GM12878 (cell line): Measurements from ENCODE around the gene EXOSC10. TPM values are rescaled to one million over a fixed set of nuclear protein-coding genes. Genes with fewer than 3 reads are reported as not detected.

ENCODE experiments used
- ATAC-seq: fragments of 200-7000 bp; cut with Tn5 transposase; 3 replicates; pipeline ENCODE4 v1.9.1; 2020; ENCODE audit warnings: mild to moderate bottlenecking, moderate library complexity
- BruUV-seq: library from RNA; stranded (reverse); fragments of 400-500 nt; replicated peaks from 2 replicates; lab custom pipeline; 2021; lab: Mats Ljungman, UMichigan
- CTCF ChIA-PET: fragments of 300-600 bp; sonication (Branson Sonifier 250); formaldehyde crosslinking; extraction: SDS; loops from one replicate; lab custom pipeline; 2021; ENCODE audit warnings: inconsistent platforms; lab: Yijun Ruan, JAX
- POLR2A ChIA-PET: fragments of 350-600 bp; formaldehyde crosslinking; extraction: SDS; loops from one replicate; lab custom pipeline; 2021; ENCODE audit warnings: inconsistent platforms; lab: Charles Lee
- RAD21 ChIA-PET: fragments of 300-600 bp; sonication (Branson Sonifier 250); formaldehyde crosslinking; loops from one replicate; lab custom pipeline; 2023; ENCODE audit warnings: antibody characterized with exemption; ENCODE audit not compliant: unreplicated experiment; lab: Charles Lee
- SMC1A ChIA-PET: fragments of 300-600 bp; sonication (Branson Sonifier 250); formaldehyde crosslinking; loops from one replicate; lab custom pipeline; 2023; ENCODE audit not compliant: unreplicated experiment, uncharacterized antibody; lab: Charles Lee
- DNase-seq: peaks from one replicate; pipeline ENCODE4 v3.0.0-alpha.2; 2011; ENCODE audit warnings: low read depth, low spot score
- FAIRE-seq: peaks from 3 replicates; lab custom pipeline; 2011; peaks lifted over from hg19 to GRCh38; lab: Jason Lieb, UNC
- H2AFZ ChIP-seq: 2 replicates; pipeline ENCODE4 v1.6.0; 2011; ENCODE audit warnings: low read depth, low read length, control low read depth; ENCODE audit not compliant: control insufficient read depth
- H3K27ac ChIP-seq: 2 replicates; pipeline ENCODE4 v1.5.1; 2011; ENCODE audit warnings: control low read depth; ENCODE audit not compliant: control insufficient read depth, insufficient read depth
- H3K27me3 ChIP-seq, 2 experiments: replicated peaks in 1 of 2; 2 replicates each; pipeline versions ENCODE4 v1.6.0 to v1.6.1; 2011; ENCODE audit warnings: low read length in 1 of 2; ENCODE audit not compliant: control insufficient read depth in 2 of 2, insufficient read depth in 2 of 2
- H3K36me3 ChIP-seq, 2 experiments: 2 replicates each; pipeline ENCODE4 v1.5.1; 2011; ENCODE audit warnings: low read length in 1 of 2; ENCODE audit not compliant: control insufficient read depth in 2 of 2, insufficient read depth in 2 of 2
- H3K4me1 ChIP-seq: 2 replicates; pipeline ENCODE4 v1.6.1; 2011; ENCODE audit warnings: mild to moderate bottlenecking, low read length, moderate library complexity, mixed read lengths; ENCODE audit not compliant: control insufficient read depth, insufficient read depth
- H3K4me2 ChIP-seq: 2 replicates; pipeline ENCODE4 v1.6.0; 2011; ENCODE audit warnings: control low read depth; ENCODE audit not compliant: control insufficient read depth, insufficient read depth
- H3K4me3 ChIP-seq: fragments of 200-600 bp; sonication (generic); 2 replicates; pipeline ENCODE4 v1.5.1; 2016
- H3K79me2 ChIP-seq: 2 replicates; pipeline ENCODE4 v1.6.0; 2011; ENCODE audit warnings: low read length; ENCODE audit not compliant: control insufficient read depth, insufficient read depth
- H3K9ac ChIP-seq: 2 replicates; pipeline ENCODE4 v1.8.0; 2011; ENCODE audit warnings: low read length, control low read depth, mixed read lengths; ENCODE audit not compliant: control insufficient read depth, insufficient read depth
- H3K9me3 ChIP-seq: replicated peaks from 3 replicates; pipeline ENCODE4 v1.5.1; 2011; ENCODE audit warnings: mild to moderate bottlenecking, low read length; ENCODE audit not compliant: control insufficient read depth, insufficient read depth
- H4K20me1 ChIP-seq: 2 replicates; pipeline ENCODE4 v1.6.0; 2011; ENCODE audit not compliant: control insufficient read depth, insufficient read depth
- ATF2 ChIP-seq: IDR thresholded peaks from 2 replicates; pipeline ENCODE4 v1.6.1; 2012; ENCODE audit warnings: low read length, inconsistent platforms
- BHLHE40 ChIP-seq, 2 experiments: fragments of 450-650 bp in 1 of 2; IDR thresholded peaks; 2 replicates each; pipeline ENCODE4 v1.6.1; 2011 to 2017; ENCODE audit warnings: low read depth in 2 of 2, borderline replicate concordance in 1 of 2, improper control_type of control experiment in 1 of 2, low read length in 1 of 2, mild to moderate bottlenecking in 1 of 2
- EGR1 ChIP-seq, 2 experiments: IDR thresholded peaks; 1 replicate in 1 of 2; 2 replicates in 1 of 2; pipeline ENCODE4 v1.6.1; 2011 to 2012; ENCODE audit warnings: low read depth in 2 of 2, low read length in 2 of 2, borderline replicate concordance in 1 of 2, mild to moderate bottlenecking in 1 of 2, moderate library complexity in 1 of 2
- HDAC2 ChIP-seq: fragments of 200-600 bp; sonication (generic); IDR thresholded peaks from 2 replicates; pipeline ENCODE4 v1.6.1; 2017
- MEF2B ChIP-seq: fragments of 450-650 bp; IDR thresholded peaks from 2 replicates; pipeline ENCODE4 v1.6.1; 2018; ENCODE audit warnings: mild to moderate bottlenecking, moderate library complexity; ENCODE audit not compliant: partially characterized antibody, poor library complexity, severe bottlenecking
- NBN ChIP-seq: fragments of 450-650 bp; IDR thresholded peaks from 2 replicates; pipeline ENCODE4 v1.6.1; 2016
- SMAD5 ChIP-seq: IDR thresholded peaks from 2 replicates; pipeline ENCODE4 v1.6.1; 2016; ENCODE audit warnings: antibody characterized with exemption, low read depth
- TCF3 ChIP-seq: IDR thresholded peaks from 2 replicates; pipeline ENCODE4 v1.6.1; 2012; ENCODE audit warnings: low read depth, mild to moderate bottlenecking, low read length, borderline replicate concordance; ENCODE audit not compliant: insufficient read depth
- ZBED1 ChIP-seq: IDR thresholded peaks from 2 replicates; pipeline ENCODE4 v1.6.1; 2016; ENCODE audit warnings: borderline replicate concordance
- WGBS: methylation state at CpG from one replicate; pipeline ENCODE4 v1.1.6; 2016; ENCODE audit warnings: low lambda C conversion rate; ENCODE audit not compliant: insufficient replicate concordance, insufficient coverage; ENCODE audit errors: missing lambda C conversion rate; 5-methylcytosine and 5-hydroxymethylcytosine counted together
- in situ Hi-C: fragments of 300-500 bp; cut with MboI; formaldehyde crosslinking; loops from 9 replicates; pipeline ENCODE4 v1.14.3; 2018; ENCODE audit warnings: mixed read lengths
- intact Hi-C: fragments of 100-400 bp; cut with micrococcal nuclease; formaldehyde crosslinking; loops from one replicate; pipeline ENCODE4 v1.14.2; 2022; ENCODE audit not compliant: unreplicated experiment
- polyA plus RNA-seq, 11 experiments: library from polyadenylated mRNA; depleted of rRNA in 4 of 11; unstranded in 6 of 11; stranded (reverse) in 5 of 11; fragments of >200 nt; fragmentation: Nextera tagmentation in 4 of 11; fragmentation: Illumina TruSeq in 1 of 11; extraction: Ambion mirVana in 4 of 11; extraction: Trizol in 1 of 11; gene quantifications; 1 replicate in 1 of 11; 2 replicates in 10 of 11; pipeline versions ENCODE4 v1.2.1 to v1.2.3, GENCODE V29; 2011 to 2016; ENCODE audit warnings: inconsistent platforms in 2 of 11, missing spikeins in 2 of 11, low read depth in 1 of 11
- total RNA-seq, 4 experiments: library from RNA; depleted of rRNA in 3 of 4; stranded (reverse); fragments of >200 nt in 3 of 4; fragmentation: Illumina TruSeq in 1 of 4; extraction: Trizol in 1 of 4; gene quantifications; 2 replicates each; pipeline versions ENCODE4 v1.2.1 to v1.2.3, GENCODE V29; 2013 to 2021
- TF ChIP-seq, protein P1 (sequence below): fragments of 450-650 bp; IDR thresholded peaks from 2 replicates; pipeline ENCODE4 v1.6.1; 2016; ENCODE audit warnings: mild to moderate bottlenecking, moderate library complexity, borderline replicate concordance

EXOSC10 gene
- total and polyA plus RNA-seq, 10 of the 15 experiments (the other 5 are each of a cell fraction or from before 2014, with no cell fraction given): 16.2 to 86.5 (median 66.4) TPM

- Histone ChIP-seq H3K79me2 (peaks cover 35% of the 10 kb centered on the region), H3K4me2 (peak overlapping the region; percentile 89; the same call in 1 of the 2 replicates), H4K20me1 (no peaks in the 10 kb centered on the region), H3K9ac (no peak overlapping the region), H2AFZ (no peak overlapping the region), H3K27me3 (no peaks in the 10 kb centered on the region), H3K36me3 (peaks cover 4% of the 10 kb centered on the region in 2 experiments; a peak in 3 of 4 replicates), H3K9me3 (no peaks in the 10 kb centered on the region), H3K4me3 (no peak overlapping the region), H3K27ac (no peak overlapping the region), H3K4me1 (peaks cover 20% of the 10 kb centered on the region)
- ATAC-seq (no peak), FAIRE-seq (no peak), DNase-seq (no peak)
- intact Hi-C loops: no loop called here
- no TSS peak for BruUV-seq
- ChIA-PET RAD21 (no interaction called here), SMC1A (interaction anchor here (3.5 kb wide), 1 partner anchor 20 kb away, joined by 17 read pairs; no protein-coding TSS in a partner anchor), POLR2A (no interaction called here), CTCF (interaction anchor here (0.6 to 2.3 kb wide), 5 partner anchors 15 to 597 kb away, joined by 3 to 10 read pairs (median 4); no protein-coding TSS in a partner anchor)
- no peak for TF ChIP-seq SMAD5
- 95% methylated on average over 14 of the region's 14 CpGs for WGBS
- in situ Hi-C loops: no loop called here
Observed at GRCh38 chr1:11058026-11058425, 41.6 kb downstream of the EXOSC10 start.

DNA sequence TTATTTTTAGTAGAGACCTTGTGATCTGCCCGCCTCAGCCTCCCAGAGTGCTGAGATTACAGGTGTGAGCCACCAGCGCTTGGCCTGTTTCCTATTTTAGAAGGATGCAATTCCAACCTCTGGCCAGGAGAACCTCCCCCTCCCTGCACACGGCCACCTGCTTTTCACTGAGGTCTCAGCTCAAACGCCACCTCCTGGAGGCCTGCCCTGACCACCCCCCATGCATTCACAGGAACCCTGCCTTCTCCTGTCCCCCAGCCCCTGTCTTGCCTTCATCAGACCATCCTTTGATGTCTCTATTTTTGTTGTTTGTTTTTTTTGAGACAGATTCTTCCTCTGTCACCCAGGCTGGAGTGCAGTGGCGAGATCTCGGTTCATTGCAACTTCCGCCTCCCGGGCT, 42.2 kb downstream of the EXOSC10 start:
- Histone ChIP-seq H2AFZ (no peak overlapping the region), H3K79me2 (peaks cover 35% of the 10 kb centered on the region), H3K36me3 (peaks cover 4% of the 10 kb centered on the region in 2 experiments; a peak in 3 of 4 replicates), H3K27ac (no peak overlapping the region), H3K4me1 (peaks cover 18% of the 10 kb centered on the region), H4K20me1 (no peaks in the 10 kb centered on the region), H3K27me3 (no peaks in the 10 kb centered on the region), H3K4me3 (no peak overlapping the region), H3K4me2 (no peak overlapping the region), H3K9me3 (no peaks in the 10 kb centered on the region), H3K9ac (no peak overlapping the region)
- POLR2A ChIA-PET: interaction anchor here (0.6 kb wide), 1 partner anchor 299 kb away, joined by 3 read pairs; no protein-coding TSS in a partner anchor
- ATAC-seq (no peak), FAIRE-seq (no peak), DNase-seq (no peak)
- in situ Hi-C loops: no loop called here
- SMC1A ChIA-PET: interaction anchor here (3.5 kb wide), 1 partner anchor 20 kb away, joined by 17 read pairs; no protein-coding TSS in a partner anchor
- RAD21 ChIA-PET: interaction anchor here (0.6 kb wide), 1 partner anchor 543 kb away, joined by 3 read pairs; no protein-coding TSS in a partner anchor
- CTCF ChIA-PET: interaction anchor here (0.9 to 2.3 kb wide), 3 partner anchors 15 to 68 kb away, joined by 3 to 10 read pairs (median 7); no protein-coding TSS in a partner anchor
- intact Hi-C loops: no loop called here
- WGBS: 84% methylated on average over 7 of the region's 8 CpGs
- BruUV-seq: no TSS peak
- TF ChIP-seq EGR1 (IDR thresholded peaks at IDR 0.05; ENCODE audit: borderline replicate concordance in 1 of 2, low read depth in 2 of 2, low read length in 2 of 2) (no peak), ATF2 (no peak), ZBED1 (no peak), HDAC2 (no peak), NBN (no peak), BHLHE40 (IDR thresholded peaks at IDR 0.05; ENCODE audit: borderline replicate concordance in 1 of 2, low read depth in 2 of 2, low read length in 1 of 2) (no peak), TCF3 (no peak), MEF2B (no peak)
- TF ChIP-seq, protein P1, sequence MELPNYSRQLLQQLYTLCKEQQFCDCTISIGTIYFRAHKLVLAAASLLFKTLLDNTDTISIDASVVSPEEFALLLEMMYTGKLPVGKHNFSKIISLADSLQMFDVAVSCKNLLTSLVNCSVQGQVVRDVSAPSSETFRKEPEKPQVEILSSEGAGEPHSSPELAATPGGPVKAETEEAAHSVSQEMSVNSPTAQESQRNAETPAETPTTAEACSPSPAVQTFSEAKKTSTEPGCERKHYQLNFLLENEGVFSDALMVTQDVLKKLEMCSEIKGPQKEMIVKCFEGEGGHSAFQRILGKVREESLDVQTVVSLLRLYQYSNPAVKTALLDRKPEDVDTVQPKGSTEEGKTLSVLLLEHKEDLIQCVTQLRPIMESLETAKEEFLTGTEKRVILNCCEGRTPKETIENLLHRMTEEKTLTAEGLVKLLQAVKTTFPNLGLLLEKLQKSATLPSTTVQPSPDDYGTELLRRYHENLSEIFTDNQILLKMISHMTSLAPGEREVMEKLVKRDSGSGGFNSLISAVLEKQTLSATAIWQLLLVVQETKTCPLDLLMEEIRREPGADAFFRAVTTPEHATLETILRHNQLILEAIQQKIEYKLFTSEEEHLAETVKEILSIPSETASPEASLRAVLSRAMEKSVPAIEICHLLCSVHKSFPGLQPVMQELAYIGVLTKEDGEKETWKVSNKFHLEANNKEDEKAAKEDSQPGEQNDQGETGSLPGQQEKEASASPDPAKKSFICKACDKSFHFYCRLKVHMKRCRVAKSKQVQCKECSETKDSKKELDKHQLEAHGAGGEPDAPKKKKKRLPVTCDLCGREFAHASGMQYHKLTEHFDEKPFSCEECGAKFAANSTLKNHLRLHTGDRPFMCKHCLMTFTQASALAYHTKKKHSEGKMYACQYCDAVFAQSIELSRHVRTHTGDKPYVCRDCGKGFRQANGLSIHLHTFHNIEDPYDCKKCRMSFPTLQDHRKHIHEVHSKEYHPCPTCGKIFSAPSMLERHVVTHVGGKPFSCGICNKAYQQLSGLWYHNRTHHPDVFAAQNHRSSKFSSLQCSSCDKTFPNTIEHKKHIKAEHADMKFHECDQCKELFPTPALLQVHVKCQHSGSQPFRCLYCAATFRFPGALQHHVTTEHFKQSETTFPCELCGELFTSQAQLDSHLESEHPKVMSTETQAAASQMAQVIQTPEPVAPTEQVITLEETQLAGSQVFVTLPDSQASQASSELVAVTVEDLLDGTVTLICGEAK: no peak
